ENCODE measurements around the gene CEP85L. TPM values are rescaled to one million over a fixed set of nuclear protein-coding genes. Genes with fewer than 3 reads are reported as not detected.

The CEP85L gene
- total RNA-seq = 6.2 and 13.4 TPM in 2 replicates

DNA sequence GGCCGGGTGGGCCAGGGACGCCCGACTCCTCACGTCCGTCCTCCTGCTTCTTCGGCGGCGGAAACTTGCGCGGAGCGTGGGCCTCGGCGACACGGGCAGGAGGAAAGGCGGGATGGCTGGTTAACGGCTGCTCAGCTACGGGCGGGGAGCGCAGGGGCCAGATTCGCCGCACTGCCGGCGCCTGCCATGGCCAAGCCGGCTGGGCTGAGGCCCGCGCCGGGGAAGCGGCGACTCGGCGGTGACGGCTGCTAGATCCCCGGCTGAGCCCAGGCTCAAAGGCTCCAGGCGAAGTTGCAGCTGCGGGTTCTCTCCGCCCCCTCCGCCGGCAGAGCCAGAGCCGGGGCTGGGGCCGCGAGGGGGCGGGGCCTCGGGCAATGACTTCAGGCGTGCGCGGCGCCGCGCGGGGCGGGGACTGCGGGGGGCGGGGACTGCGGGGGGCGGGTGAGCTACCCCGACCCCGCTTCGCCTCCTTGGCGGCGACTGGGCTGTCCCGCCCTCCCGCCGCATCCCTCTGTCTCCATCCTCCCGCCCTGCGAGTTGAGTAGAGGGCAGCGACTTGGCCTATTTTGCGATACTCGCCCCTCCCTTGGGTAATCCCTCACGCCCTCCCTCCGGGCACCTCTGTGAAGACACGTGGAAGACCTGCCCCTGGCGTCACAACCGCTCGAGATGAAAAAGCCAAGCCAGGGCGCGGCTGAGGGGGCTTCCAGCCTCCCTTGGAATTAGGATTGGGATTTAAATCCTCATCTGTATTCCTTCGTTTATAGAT is at the start of gene CEP85L:
CEP85L (minus strand) TSS at position 310 of the 769 bp plus-strand sequence. CDS start 322 bp downstream, outside the sequence.

GRCh38 chr6:118548136-118548535 is 103.3 kb downstream of the CEP85L start, which contains the start of gene PLN:
TSS of gene PLN (plus strand) at chr6:118548296. CDS start at chr6:118558922, 10,626 bp downstream.

Other genes with a start within 250 kb of the CEP85L start
- gene PLN, start 103.3 kb downstream of the CEP85L start, total RNA-seq = not detected in 2 replicates
- gene ASF1A, start 242.6 kb upstream of the CEP85L start, total RNA-seq = 22.9 and 26.0 TPM in 2 replicates